Hepatocyte (in vitro differentiated cells): ENCODE measurements around the gene ZNF302.

ENCODE experiments used
- CTCF ChIP-seq: fragments of 200-600 bp; sonication (generic); IDR thresholded peaks from 2 replicates; pipeline ENCODE4 v1.5.1; 2016; ENCODE audit warnings: antibody characterized with exemption, mild to moderate bottlenecking; ENCODE audit not compliant: poor library complexity
- EZH2phosphoT487 ChIP-seq: fragments of 200-600 bp; sonication (generic); IDR thresholded peaks from one replicate; pipeline ENCODE4 v1.6.1; 2018; ENCODE audit warnings: antibody characterized with exemption, mild to moderate bottlenecking, low read depth, moderate library complexity; ENCODE audit not compliant: unreplicated experiment, severe bottlenecking

- TF ChIP-seq CTCF (no peak), EZH2phosphoT487 (no peak)
Measured at GRCh38 chr19:34686455-34686854, 9.0 kb downstream of the ZNF302 start.
